ENCODE measurements around the gene DIAPH2. TPM values are rescaled to one million over a fixed set of nuclear protein-coding genes. Genes with fewer than 3 reads are reported as not detected.
"Not testable (repeated sequence)": the region's sequence is repeated elsewhere in the genome, so short reads cannot be mapped to it uniquely, and the experiment has no call there.

Gene DIAPH2
- total RNA-seq, 4 donors from 2014 or later: 41.8 to 64.5 (median 54.5) TPM

GRCh38 chrX:96721354-96721753 is 36.7 kb downstream of the DIAPH2 start:
- H3K4me3 ChIP-seq: no peak overlapping the region
- TF ChIP-seq EP300 (IDR thresholded peaks at IDR 0.05) (no peak), POLR2A (IDR thresholded peaks at IDR 0.05; ENCODE audit: low read depth) (no peak)
- no peaks in the 10 kb centered on the region for H3K9me3 ChIP-seq
- peaks cover 0 to 19% (median 2%) of the 10 kb centered on the region in 4 donors for H3K4me1 ChIP-seq
- intact Hi-C loops (cut with DNase I): no loop called here
- no peak overlapping the region for H3K27ac ChIP-seq (replicated peaks in 1 of 4)
- no peaks in the 10 kb centered on the region for H3K36me3 ChIP-seq
- no peaks in the 10 kb centered on the region for H3K27me3 ChIP-seq
- no peak for DNase-seq (ENCODE audit: extremely low spot score)

- Histone ChIP-seq H3K36me3 (no peaks in the 10 kb centered on the region), H3K9me3 (no peaks in the 10 kb centered on the region), H3K27me3 (no peaks in the 10 kb centered on the region), H3K27ac (replicated peaks in 1 of 4) (no peak overlapping the region), H3K4me3 (no peak overlapping the region), H3K4me1 (peaks cover 0 to 19% (median 2%) of the 10 kb centered on the region in 4 donors)
- intact Hi-C loops (cut with DNase I): no loop called here
- TF ChIP-seq POLR2AphosphoS5 (IDR thresholded peaks at IDR 0.05) (no peak), CTCF (IDR thresholded peaks at IDR 0.05) (no peak), EP300 (IDR thresholded peaks at IDR 0.05) (no peak), POLR2A (IDR thresholded peaks at IDR 0.05; ENCODE audit: low read depth) (no peak)
- 61% methylated on average over 2 of the region's 2 CpGs for WGBS
- DNase-seq (ENCODE audit: extremely low spot score): no peak
Measured at GRCh38 chrX:96722781-96723180, 38.1 kb downstream of the DIAPH2 start.

- H3K27me3 ChIP-seq: no peaks in the 10 kb centered on the region
- intact Hi-C loops (cut with DNase I): no loop called here
- no peak overlapping the region for H3K4me3 ChIP-seq
- no peak for TF ChIP-seq CTCF (IDR thresholded peaks at IDR 0.05)
- no peak for TF ChIP-seq EP300 (IDR thresholded peaks at IDR 0.05)
- TF ChIP-seq POLR2AphosphoS5 (IDR thresholded peaks at IDR 0.05): no peak
- TF ChIP-seq POLR2A (IDR thresholded peaks at IDR 0.05; ENCODE audit: low read depth): no peak
- H3K27ac ChIP-seq (replicated peaks in 1 of 4): no peak overlapping the region
- H3K4me1 ChIP-seq: peaks cover 0 to 17% (median 5%) of the 10 kb centered on the region in 4 donors
- WGBS: 63% methylated on average over 1 of the region's 1 CpG
- no peaks in the 10 kb centered on the region for H3K36me3 ChIP-seq
- no peaks in the 10 kb centered on the region for H3K9me3 ChIP-seq
- no peak for DNase-seq (ENCODE audit: extremely low spot score)
Measured at GRCh38 chrX:96729053-96729452, 44.4 kb downstream of the DIAPH2 start.

GRCh38 chrX:96729868-96730643 is 45.4 kb downstream of the DIAPH2 start:
- intact Hi-C loops (cut with DNase I): no loop called here
- Histone ChIP-seq H3K4me1 (peaks cover 0 to 17% (median 5%) of the 10 kb centered on the region in 4 donors), H3K27me3 (no peaks in the 10 kb centered on the region), H3K36me3 (no peaks in the 10 kb centered on the region), H3K9me3 (no peaks in the 10 kb centered on the region), H3K27ac (replicated peaks in 1 of 4) (peak overlapping the region; percentile 15 to 59 (median 36)), H3K4me3 (no peak overlapping the region)
- TF ChIP-seq POLR2AphosphoS5 (IDR thresholded peaks at IDR 0.05): no peak
- no peak for TF ChIP-seq CTCF (IDR thresholded peaks at IDR 0.05)
- TF ChIP-seq POLR2A (IDR thresholded peaks at IDR 0.05; ENCODE audit: low read depth): no peak
- no peak for TF ChIP-seq EP300 (IDR thresholded peaks at IDR 0.05)
- DNase-seq (ENCODE audit: extremely low spot score): no peak
- WGBS: 58% methylated on average over 2 of the region's 2 CpGs

GRCh38 chrX:96731000-96731399 is 46.4 kb downstream of the DIAPH2 start:
- peaks cover 0 to 16% (median 5%) of the 10 kb centered on the region in 4 donors for H3K4me1 ChIP-seq
- WGBS: 68% methylated on average over 3 of the region's 3 CpGs
- DNase-seq (ENCODE audit: extremely low spot score); H3K9me3 ChIP-seq; H3K4me3 ChIP-seq; H3K36me3 ChIP-seq; intact Hi-C loops (cut with DNase I); H3K27me3 ChIP-seq: not testable (repeated sequence)
- H3K27ac ChIP-seq (replicated peaks in 1 of 4): peak overlapping the region in 2 of 4 donors; percentile 51 to 59

All from esophagus muscularis mucosa (tissue), 4 donors.